GM18873 (cell line): ENCODE measurements around the gene GSK3B.
A peak's percentile ranks its signal among the peaks of the same experiment; 100 is the strongest.

Source experiments
- ATAC-seq: cut with Tn5 transposase; IDR thresholded peaks from one replicate; pipeline ENCODE4 v1.9.1; 2021; ENCODE audit warnings: mild to moderate bottlenecking, moderate library complexity, moderate number of reproducible peaks; ENCODE audit not compliant: unreplicated experiment, low FRiP score

The GSK3B gene

GRCh38 chr3:119834754-119835370 lies 259.4 kb downstream of the GSK3B start:
- ATAC-seq: no peak

- no peak for ATAC-seq
Observed at GRCh38 chr3:119831941-119832371, 262.3 kb downstream of the GSK3B start.

- no peak for ATAC-seq
Observed at GRCh38 chr3:119831022-119831421, 263.2 kb downstream of the GSK3B start.

- ATAC-seq: no peak
Observed at GRCh38 chr3:119829420-119829819, 264.8 kb downstream of the GSK3B start.

GRCh38 chr3:119826711-119827608 lies 267.3 kb downstream of the GSK3B start:
- no peak for ATAC-seq

- ATAC-seq: no peak
Observed at GRCh38 chr3:119825820-119826219, 268.4 kb downstream of the GSK3B start.

GRCh38 chr3:119819806-119820205 lies 274.4 kb downstream of the GSK3B start:
- ATAC-seq: no peak

- ATAC-seq: no peak
Observed at GRCh38 chr3:119818937-119819336, 275.3 kb downstream of the GSK3B start.

GRCh38 chr3:119817583-119818363 lies 276.5 kb downstream of the GSK3B start:
- no peak for ATAC-seq

- ATAC-seq: no peak
Observed at GRCh38 chr3:119817071-119817470, 277.2 kb downstream of the GSK3B start.

GRCh38 chr3:119815716-119816115 lies 278.5 kb downstream of the GSK3B start:
- ATAC-seq: no peak

GRCh38 chr3:119812491-119813058 lies 281.7 kb downstream of the GSK3B start:
- ATAC-seq: no peak

- peak; percentile 76 for ATAC-seq
Observed at GRCh38 chr3:119810018-119810435, 284.2 kb downstream of the GSK3B start.

- ATAC-seq: peak; percentile 23
Observed at GRCh38 chr3:119809249-119810017, 284.8 kb downstream of the GSK3B start.

GRCh38 chr3:119808843-119809242 lies 285.4 kb downstream of the GSK3B start:
- ATAC-seq: no peak

- no peak for ATAC-seq
Observed at GRCh38 chr3:119808244-119808643, 286.0 kb downstream of the GSK3B start.

- ATAC-seq: no peak
Observed at GRCh38 chr3:119800844-119801243, 293.4 kb downstream of the GSK3B start.

- ATAC-seq: no peak
Observed at GRCh38 chr3:119796785-119797184, 297.5 kb downstream of the GSK3B start.

- no peak for ATAC-seq
Observed at GRCh38 chr3:119796368-119796767, 297.9 kb downstream of the GSK3B start.

GRCh38 chr3:119795849-119796248 lies 298.4 kb downstream of the GSK3B start:
- ATAC-seq: no peak
